Gastroesophageal sphincter (tissue), 3 donors: ENCODE measurements around the gene HSD17B13.

Experiments
- EP300 ChIP-seq: sonication (generic); formaldehyde crosslinking; IDR thresholded peaks from one replicate; pipeline ENCODE4 v1.6.1; 2017; ENCODE audit warnings: antibody characterized with exemption, mild to moderate bottlenecking
- POLR2A ChIP-seq, 2 donors: fragments of 450-650 bp; IDR thresholded peaks; one replicate each; pipeline ENCODE4 v1.6.1; 2017; ENCODE audit warnings: antibody characterized with exemption in 2 of 2, mild to moderate bottlenecking in 2 of 2, moderate library complexity in 1 of 2
- POLR2AphosphoS5 ChIP-seq: sonication (generic); formaldehyde crosslinking; IDR thresholded peaks from one replicate; pipeline ENCODE4 v1.6.1; 2017; ENCODE audit warnings: antibody characterized with exemption
- TF ChIP-seq, protein P1 (sequence below), 4 experiments: fragments of 200-600 bp in 2 of 4; fragments of 450-650 bp in 2 of 4; sonication (generic) in 1 of 4; IDR thresholded peaks; one replicate each; pipeline ENCODE4 v1.5.1; 2017 to 2019; ENCODE audit warnings: antibody characterized with exemption in 4 of 4, mild to moderate bottlenecking in 2 of 4, moderate library complexity in 2 of 4

DNA sequence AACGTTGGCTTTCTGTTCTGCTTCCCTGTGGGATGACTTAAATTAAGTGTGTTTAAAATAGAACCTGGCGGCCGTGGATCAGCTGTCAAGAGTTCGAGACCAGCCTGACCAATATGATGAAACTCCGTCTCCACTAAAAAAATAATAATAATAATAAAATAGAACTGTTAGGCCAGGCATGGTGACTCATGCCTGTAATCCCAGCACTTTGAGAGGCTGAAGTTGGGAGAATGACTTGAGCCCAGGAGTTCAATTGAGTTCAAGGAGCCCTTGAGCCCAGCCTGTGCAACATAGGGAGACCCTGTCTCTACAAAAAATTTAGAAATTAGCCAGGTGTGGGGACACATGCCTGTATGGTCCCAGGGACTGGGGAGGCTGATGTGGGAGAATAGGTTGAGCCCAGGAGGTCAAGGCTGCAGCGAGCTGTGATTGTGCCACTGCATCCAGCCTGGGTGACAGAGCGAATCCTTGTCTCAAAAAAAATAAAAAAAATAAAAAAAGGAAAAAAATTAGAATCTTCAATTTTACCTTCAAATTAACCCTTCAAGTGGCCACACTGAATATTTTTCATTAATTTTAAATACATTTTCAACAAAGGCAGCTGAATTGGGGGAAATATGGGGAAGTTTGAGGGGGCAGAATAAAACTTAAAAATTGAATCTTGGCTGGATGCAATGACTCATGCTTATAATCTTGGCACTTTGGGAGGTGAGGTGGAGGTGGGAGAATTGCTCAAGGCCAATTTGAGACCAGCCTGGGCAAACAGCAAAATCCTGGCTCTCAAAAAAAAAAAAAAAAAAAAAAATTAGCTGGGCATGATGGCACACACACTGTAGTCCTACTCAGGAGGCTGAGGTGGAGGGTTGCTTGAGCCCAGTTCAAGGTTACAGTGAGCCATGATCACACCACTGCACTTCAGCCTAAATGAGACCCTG is 31.8 kb upstream of the HSD17B13 start:
- TF ChIP-seq, protein P1, sequence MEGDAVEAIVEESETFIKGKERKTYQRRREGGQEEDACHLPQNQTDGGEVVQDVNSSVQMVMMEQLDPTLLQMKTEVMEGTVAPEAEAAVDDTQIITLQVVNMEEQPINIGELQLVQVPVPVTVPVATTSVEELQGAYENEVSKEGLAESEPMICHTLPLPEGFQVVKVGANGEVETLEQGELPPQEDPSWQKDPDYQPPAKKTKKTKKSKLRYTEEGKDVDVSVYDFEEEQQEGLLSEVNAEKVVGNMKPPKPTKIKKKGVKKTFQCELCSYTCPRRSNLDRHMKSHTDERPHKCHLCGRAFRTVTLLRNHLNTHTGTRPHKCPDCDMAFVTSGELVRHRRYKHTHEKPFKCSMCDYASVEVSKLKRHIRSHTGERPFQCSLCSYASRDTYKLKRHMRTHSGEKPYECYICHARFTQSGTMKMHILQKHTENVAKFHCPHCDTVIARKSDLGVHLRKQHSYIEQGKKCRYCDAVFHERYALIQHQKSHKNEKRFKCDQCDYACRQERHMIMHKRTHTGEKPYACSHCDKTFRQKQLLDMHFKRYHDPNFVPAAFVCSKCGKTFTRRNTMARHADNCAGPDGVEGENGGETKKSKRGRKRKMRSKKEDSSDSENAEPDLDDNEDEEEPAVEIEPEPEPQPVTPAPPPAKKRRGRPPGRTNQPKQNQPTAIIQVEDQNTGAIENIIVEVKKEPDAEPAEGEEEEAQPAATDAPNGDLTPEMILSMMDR (IDR thresholded peaks at IDR 0.05): no peak
- TF ChIP-seq EP300 (no peak), POLR2A (IDR thresholded peaks at IDR 0.05) (no peak), POLR2AphosphoS5 (no peak)
